Neutrophil (primary cell): Measurements from ENCODE around the gene NRXN3.

Experiments used
- H3K27ac ChIP-seq: fragments of 200-600 bp; sonication (generic); 2 replicates; pipeline ENCODE4 v1.5.1; 2016; ENCODE audit warnings: mild to moderate bottlenecking, moderate library complexity
- H3K27me3 ChIP-seq: fragments of 200-600 bp; sonication (generic); 2 replicates; pipeline ENCODE4 v1.6.0; 2016; ENCODE audit warnings: mild to moderate bottlenecking
- H3K36me3 ChIP-seq: fragments of 200-600 bp; sonication (generic); 2 replicates; pipeline ENCODE4 v1.5.1; 2017
- H3K4me1 ChIP-seq, 2 experiments: fragments of 200-600 bp in 1 of 2; sonication (generic) in 1 of 2; 1 replicate in 1 of 2; 2 replicates in 1 of 2; pipeline versions ENCODE4 v1.5.1 to v1.6.1; 2013 to 2016; ENCODE audit warnings: low read depth in 1 of 2, low read length in 1 of 2, mild to moderate bottlenecking in 1 of 2, moderate library complexity in 1 of 2; ENCODE audit not compliant: control insufficient read depth in 1 of 2, insufficient read depth in 1 of 2
- H3K4me3 ChIP-seq, 2 experiments: fragments of 200-600 bp in 1 of 2; sonication (generic) in 1 of 2; 1 replicate in 1 of 2; 2 replicates in 1 of 2; pipeline ENCODE4 v1.5.1; 2013 to 2016; ENCODE audit warnings: low read depth in 1 of 2, low read length in 1 of 2, mild to moderate bottlenecking in 1 of 2, moderate library complexity in 1 of 2
- H3K9me3 ChIP-seq: fragments of 200-600 bp; sonication (generic); 2 replicates; pipeline ENCODE4 v1.5.1; 2016
- CTCF ChIP-seq: fragments of 200-600 bp; sonication (generic); IDR thresholded peaks from 2 replicates; pipeline ENCODE4 v1.5.1; 2016; ENCODE audit warnings: antibody characterized with exemption

The NRXN3 gene

GRCh38 chr14:79534703-79535353 is 1364.7 kb downstream of the NRXN3 start:
- H3K36me3 ChIP-seq = no peaks in the 10 kb centered on the region
- H3K27ac ChIP-seq = no peak overlapping the region
- H3K9me3 ChIP-seq = no peaks in the 10 kb centered on the region
- no peaks in the 10 kb centered on the region for H3K27me3 ChIP-seq
- H3K4me1 ChIP-seq = no peaks in the 10 kb centered on the region
- no peak for TF ChIP-seq CTCF
- no peak overlapping the region for H3K4me3 ChIP-seq

DNA sequence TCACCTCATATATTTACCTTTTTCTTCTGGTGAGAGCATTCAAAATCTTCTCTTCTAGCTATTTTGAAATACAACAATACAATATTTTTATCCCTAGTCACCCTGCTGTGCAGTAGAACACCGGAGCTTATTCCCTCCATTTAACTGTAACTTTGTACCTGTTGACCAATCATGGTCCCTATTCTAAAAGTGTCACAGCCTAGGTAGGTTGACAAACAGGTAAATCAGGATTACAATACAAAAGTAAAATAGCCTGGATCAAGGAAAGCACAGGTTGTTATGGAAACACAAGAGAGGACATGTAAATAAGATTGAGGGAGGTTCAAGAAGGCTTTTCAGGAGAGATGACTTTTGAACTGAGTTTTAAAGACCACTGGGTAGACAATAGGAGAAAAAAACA is 1370.2 kb downstream of the NRXN3 start:
- H3K4me3 ChIP-seq = no peak overlapping the region
- H3K36me3 ChIP-seq = no peaks in the 10 kb centered on the region
- H3K27me3 ChIP-seq = no peaks in the 10 kb centered on the region
- no peak overlapping the region for H3K27ac ChIP-seq
- no peak for TF ChIP-seq CTCF
- H3K9me3 ChIP-seq = no peaks in the 10 kb centered on the region
- H3K4me1 ChIP-seq = no peaks in the 10 kb centered on the region

DNA sequence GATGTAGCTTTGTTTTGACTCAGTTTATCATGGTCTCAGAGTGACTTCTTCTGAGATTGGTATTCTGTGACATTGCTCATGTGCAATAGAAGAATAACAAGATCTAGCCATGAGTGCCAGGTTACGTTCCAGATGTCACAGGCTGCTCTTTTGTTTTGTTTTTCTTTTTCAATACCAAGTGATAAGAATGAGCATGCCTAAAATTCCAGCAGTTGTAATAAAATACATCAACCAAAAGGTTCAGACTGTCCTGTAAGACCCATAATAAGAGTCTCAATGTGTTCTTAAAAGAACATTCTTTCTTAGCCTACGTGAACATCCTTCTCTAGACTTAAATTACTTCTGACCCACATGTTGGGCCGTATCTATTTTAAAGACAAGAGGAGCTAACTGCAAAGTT is 1371.9 kb downstream of the NRXN3 start:
- H3K4me1 ChIP-seq = no peaks in the 10 kb centered on the region
- TF ChIP-seq CTCF = no peak
- H3K9me3 ChIP-seq = no peaks in the 10 kb centered on the region
- H3K36me3 ChIP-seq = no peaks in the 10 kb centered on the region
- no peak overlapping the region for H3K4me3 ChIP-seq
- H3K27ac ChIP-seq = no peak overlapping the region
- H3K27me3 ChIP-seq = no peaks in the 10 kb centered on the region

- Histone ChIP-seq H3K4me3 (no peak overlapping the region), H3K4me1 (no peaks in the 10 kb centered on the region), H3K36me3 (no peaks in the 10 kb centered on the region), H3K9me3 (no peaks in the 10 kb centered on the region), H3K27ac (no peak overlapping the region), H3K27me3 (no peaks in the 10 kb centered on the region)
- TF ChIP-seq CTCF = no peak
Measured at GRCh38 chr14:79543348-79543747, 1373.2 kb downstream of the NRXN3 start.

DNA sequence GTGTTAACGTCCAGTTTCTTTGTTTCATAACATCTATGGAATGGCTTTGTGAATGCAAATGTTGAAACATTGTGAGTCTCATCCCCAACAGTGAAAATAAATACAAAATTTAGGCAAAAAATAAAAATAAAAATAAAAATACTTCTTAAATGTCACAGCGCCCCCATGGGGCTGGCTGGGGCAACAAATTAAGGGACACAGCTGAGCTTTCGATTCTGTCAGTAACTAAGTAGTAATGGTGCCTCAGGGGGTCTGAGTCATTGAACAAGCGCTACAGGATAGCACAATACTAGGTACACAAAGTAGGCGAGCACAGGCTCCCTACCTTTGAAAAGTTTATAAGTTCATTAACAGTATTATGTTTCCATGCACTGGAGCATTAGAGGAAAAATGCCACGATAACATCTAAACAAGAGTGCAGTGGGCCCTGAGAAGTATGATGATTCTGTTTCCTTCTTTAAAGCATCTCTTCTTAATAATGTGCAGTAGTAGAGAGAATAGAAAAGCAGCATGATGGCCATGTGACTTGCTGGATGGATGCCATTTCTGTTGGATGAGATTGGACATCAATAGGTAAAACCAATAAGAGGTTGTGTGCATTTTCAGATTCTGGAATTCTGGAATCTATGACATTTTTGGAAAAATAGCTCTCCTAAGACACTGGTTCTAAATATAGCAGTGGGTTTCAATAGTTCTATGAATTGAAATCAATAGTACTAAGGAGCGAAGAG is 1374.0 kb downstream of the NRXN3 start:
- Histone ChIP-seq H3K36me3 (no peaks in the 10 kb centered on the region), H3K27ac (no peak overlapping the region), H3K27me3 (no peaks in the 10 kb centered on the region), H3K4me1 (no peaks in the 10 kb centered on the region), H3K4me3 (no peak overlapping the region), H3K9me3 (no peaks in the 10 kb centered on the region)
- TF ChIP-seq CTCF = no peak
